ENCODE results near the gene IRF5.

IRF5 gene

DNA sequence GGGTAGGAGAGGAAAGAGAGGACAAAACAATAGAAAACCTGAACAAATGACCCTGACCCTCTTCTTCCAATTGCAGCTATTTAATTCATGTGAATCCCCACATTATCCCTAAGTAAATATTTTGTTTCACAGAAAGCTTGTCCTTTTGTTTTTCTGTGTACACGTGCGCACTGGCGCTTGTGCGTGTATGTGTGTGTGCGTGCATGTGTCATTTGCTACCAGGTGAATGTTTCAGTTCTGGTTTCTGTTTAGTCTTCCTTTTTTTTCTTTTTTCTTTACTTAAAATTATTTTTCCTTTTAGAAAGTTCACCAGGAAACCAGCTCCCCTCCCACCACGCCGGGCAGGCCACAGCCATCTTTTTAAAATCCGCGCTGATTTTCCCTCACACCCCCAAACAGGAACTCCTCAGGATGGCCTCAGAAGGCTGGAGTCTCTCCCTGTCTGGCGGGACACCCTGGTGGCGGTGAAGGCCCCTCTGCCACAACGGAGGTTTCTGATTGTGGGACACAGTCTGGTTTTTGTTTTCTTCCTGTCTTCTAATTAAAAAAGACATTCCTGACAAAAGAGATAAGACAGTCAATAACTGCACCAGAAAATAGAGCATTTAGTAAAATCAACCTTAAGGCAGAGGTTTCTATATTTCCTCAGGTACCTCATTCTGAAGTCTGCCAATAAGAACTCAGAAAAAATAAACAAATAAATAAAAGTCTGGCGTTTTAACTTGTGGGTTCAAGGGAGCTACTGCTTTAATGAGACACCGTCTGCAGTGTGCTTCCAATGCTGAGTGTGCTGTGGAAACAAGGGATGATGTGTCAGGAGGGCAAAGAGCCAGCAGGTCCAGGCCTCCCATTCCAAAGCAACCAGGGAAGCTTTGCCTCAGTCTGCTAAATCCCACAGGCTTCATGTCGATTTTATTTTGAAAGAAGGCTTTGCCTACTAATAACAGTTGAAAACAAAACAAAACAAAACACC lies 17.4 kb downstream of the IRF5 start:
- no peak overlapping the region for H3K9ac ChIP-seq
- no peaks in the 10 kb centered on the region for H3K79me2 ChIP-seq
- TF ChIP-seq, protein P1, sequence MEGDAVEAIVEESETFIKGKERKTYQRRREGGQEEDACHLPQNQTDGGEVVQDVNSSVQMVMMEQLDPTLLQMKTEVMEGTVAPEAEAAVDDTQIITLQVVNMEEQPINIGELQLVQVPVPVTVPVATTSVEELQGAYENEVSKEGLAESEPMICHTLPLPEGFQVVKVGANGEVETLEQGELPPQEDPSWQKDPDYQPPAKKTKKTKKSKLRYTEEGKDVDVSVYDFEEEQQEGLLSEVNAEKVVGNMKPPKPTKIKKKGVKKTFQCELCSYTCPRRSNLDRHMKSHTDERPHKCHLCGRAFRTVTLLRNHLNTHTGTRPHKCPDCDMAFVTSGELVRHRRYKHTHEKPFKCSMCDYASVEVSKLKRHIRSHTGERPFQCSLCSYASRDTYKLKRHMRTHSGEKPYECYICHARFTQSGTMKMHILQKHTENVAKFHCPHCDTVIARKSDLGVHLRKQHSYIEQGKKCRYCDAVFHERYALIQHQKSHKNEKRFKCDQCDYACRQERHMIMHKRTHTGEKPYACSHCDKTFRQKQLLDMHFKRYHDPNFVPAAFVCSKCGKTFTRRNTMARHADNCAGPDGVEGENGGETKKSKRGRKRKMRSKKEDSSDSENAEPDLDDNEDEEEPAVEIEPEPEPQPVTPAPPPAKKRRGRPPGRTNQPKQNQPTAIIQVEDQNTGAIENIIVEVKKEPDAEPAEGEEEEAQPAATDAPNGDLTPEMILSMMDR (IDR thresholded peaks at IDR 0.05), result no peak
- H2AFZ ChIP-seq, result no peak overlapping the region
- H3K36me3 ChIP-seq (ENCODE audit: control insufficient read depth, insufficient read depth, low read length), result no peaks in the 10 kb centered on the region
- H3K4me2 ChIP-seq (ENCODE audit: low read length), result no peak overlapping the region
- H3K4me1 ChIP-seq, result peaks cover 3% of the 10 kb centered on the region
- no peaks in the 10 kb centered on the region for H3K27me3 ChIP-seq (ENCODE audit: control insufficient read depth, insufficient read depth, low read length)
- H3K9me3 ChIP-seq (ENCODE audit: control insufficient read depth, low read length), result no peaks in the 10 kb centered on the region
- H3K27ac ChIP-seq, result no peak overlapping the region
- H3K4me3 ChIP-seq (ENCODE audit: low read depth, low read length), result no peak overlapping the region

DNA sequence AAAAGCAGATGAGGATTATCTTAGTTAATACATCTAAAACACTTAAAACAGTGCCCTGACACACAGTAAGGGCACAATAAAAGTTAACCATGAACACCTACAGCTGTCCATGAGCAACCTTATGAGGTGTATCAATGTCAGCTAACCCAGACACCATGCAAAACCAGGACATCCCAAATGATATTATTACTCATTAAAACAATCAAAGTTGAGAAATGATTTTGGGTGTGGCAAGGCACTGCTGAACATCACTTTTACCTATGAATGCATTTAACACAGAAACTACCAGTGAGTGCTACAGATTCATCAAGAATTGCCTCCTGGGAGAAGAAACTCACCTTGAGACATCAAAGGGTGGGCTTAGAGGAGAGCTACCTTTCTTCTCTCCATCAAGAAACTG lies 18.3 kb downstream of the IRF5 start:
- TF ChIP-seq, protein P1 (IDR thresholded peaks at IDR 0.05), result no peak
- H3K9ac ChIP-seq, result no peak overlapping the region
- no peaks in the 10 kb centered on the region for H3K27me3 ChIP-seq (ENCODE audit: control insufficient read depth, insufficient read depth, low read length)
- no peak overlapping the region for H3K4me2 ChIP-seq (ENCODE audit: low read length)
- H3K4me3 ChIP-seq (ENCODE audit: low read depth, low read length), result no peak overlapping the region
- no peak overlapping the region for H2AFZ ChIP-seq
- H3K4me1 ChIP-seq, result no peaks in the 10 kb centered on the region
- H3K79me2 ChIP-seq, result no peaks in the 10 kb centered on the region
- no peak overlapping the region for H3K27ac ChIP-seq
- H3K36me3 ChIP-seq (ENCODE audit: control insufficient read depth, insufficient read depth, low read length), result no peaks in the 10 kb centered on the region
- H3K9me3 ChIP-seq (ENCODE audit: control insufficient read depth, low read length), result no peaks in the 10 kb centered on the region

DNA sequence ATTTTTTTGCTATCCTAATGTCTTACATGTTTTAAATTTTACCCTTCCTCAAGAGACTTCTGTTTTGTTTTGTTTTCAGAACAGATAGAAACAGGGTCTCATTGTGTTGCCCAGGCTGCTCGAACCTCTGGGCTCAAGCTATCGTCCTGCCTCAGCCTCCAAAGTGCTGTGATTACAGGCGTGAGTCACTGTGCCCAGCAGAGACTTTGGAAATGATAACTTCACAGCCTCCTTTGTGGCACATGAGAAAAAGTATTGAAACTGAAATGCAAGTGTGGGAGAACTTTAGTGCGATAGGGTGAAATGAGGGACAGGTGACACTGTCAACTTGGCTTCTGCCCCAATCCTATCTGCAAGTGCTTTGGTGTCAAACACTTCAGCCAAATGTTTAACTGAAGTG lies 21.6 kb downstream of the IRF5 start:
- Histone ChIP-seq H3K9ac (no peak overlapping the region), H3K36me3 (ENCODE audit: control insufficient read depth, insufficient read depth, low read length) (no peaks in the 10 kb centered on the region), H2AFZ (no peak overlapping the region), H3K9me3 (ENCODE audit: control insufficient read depth, low read length) (no peaks in the 10 kb centered on the region), H3K4me1 (no peaks in the 10 kb centered on the region), H3K27ac (no peak overlapping the region), H3K79me2 (no peaks in the 10 kb centered on the region), H3K4me3 (ENCODE audit: low read depth, low read length) (no peak overlapping the region), H3K27me3 (ENCODE audit: control insufficient read depth, insufficient read depth, low read length) (no peaks in the 10 kb centered on the region), H3K4me2 (ENCODE audit: low read length) (no peak overlapping the region)
- TF ChIP-seq, protein P1 (IDR thresholded peaks at IDR 0.05), result no peak

DNA sequence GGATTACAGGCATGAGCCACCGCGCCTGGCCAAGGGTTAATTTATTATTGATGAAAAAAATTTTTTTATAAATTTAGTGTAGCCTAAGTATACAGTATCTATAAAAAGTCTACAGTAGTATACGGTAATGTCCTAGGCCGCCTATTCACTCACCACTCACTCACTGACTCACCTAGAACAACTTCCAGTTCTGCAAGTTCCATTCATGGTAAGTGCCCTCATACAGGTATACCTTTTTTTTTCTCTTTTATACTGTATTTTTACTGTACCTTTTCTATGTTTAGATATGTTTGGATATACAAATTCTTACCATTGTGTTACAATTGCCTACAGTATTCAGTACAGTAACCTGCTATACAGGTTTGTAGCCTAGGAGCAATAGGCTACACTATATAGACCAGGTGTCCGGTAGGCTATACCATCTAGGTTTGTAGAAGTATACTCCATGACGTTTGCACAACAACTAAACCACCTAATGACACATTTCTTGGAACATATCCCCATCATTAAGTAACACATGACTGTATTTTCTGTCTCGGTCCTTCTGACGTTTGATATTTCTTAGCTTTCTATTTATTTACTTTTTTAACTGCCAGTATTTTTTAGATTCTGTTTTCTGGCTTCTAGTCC lies 23.4 kb downstream of the IRF5 start:
- Histone ChIP-seq H3K4me3 (ENCODE audit: low read depth, low read length) (no peak overlapping the region), H3K9ac (no peak overlapping the region), H3K36me3 (ENCODE audit: control insufficient read depth, insufficient read depth, low read length) (no peaks in the 10 kb centered on the region), H3K27ac (no peak overlapping the region), H3K9me3 (ENCODE audit: control insufficient read depth, low read length) (no peaks in the 10 kb centered on the region), H3K79me2 (no peaks in the 10 kb centered on the region), H3K4me1 (no peaks in the 10 kb centered on the region), H3K4me2 (ENCODE audit: low read length) (no peak overlapping the region), H2AFZ (no peak overlapping the region), H3K27me3 (ENCODE audit: control insufficient read depth, insufficient read depth, low read length) (no peaks in the 10 kb centered on the region)
- TF ChIP-seq, protein P1 (IDR thresholded peaks at IDR 0.05), result no peak
